SK-N-SH (cell line): Measurements from ENCODE around the gene PYGO1.

ENCODE experiments used
- CHD2 ChIP-seq: fragments of 150-350 bp; IDR thresholded peaks from 2 replicates; pipeline ENCODE4 v1.6.1; 2018; ENCODE audit warnings: low read length; ENCODE audit not compliant: partially characterized antibody
- EZH2phosphoT487 ChIP-seq: fragments of 200-600 bp; sonication (generic); IDR thresholded peaks from 2 replicates; pipeline ENCODE4 v1.6.1; 2017; ENCODE audit warnings: low read depth, mixed run types, mild to moderate bottlenecking, antibody characterized with exemption, moderate library complexity, borderline replicate concordance
- FOXM1 ChIP-seq: IDR thresholded peaks from 2 replicates; pipeline ENCODE4 v1.4.0; 2012; ENCODE audit warnings: low read depth, mild to moderate bottlenecking
- GABPA ChIP-seq: IDR thresholded peaks from 2 replicates; pipeline ENCODE4 v1.4.0; 2012; ENCODE audit warnings: low read depth, mild to moderate bottlenecking
- MXI1 ChIP-seq: IDR thresholded peaks from 2 replicates; pipeline ENCODE4 v1.6.1; 2012; ENCODE audit warnings: mild to moderate bottlenecking, low read depth, low read length, improper control_type of control experiment
- POLR2AphosphoS5 ChIP-seq: IDR thresholded peaks from 2 replicates; pipeline ENCODE4 v1.6.1; 2012; ENCODE audit warnings: low read depth, low read length
- RAD21 ChIP-seq: IDR thresholded peaks from 2 replicates; pipeline ENCODE4 v1.6.1; 2012; ENCODE audit warnings: mild to moderate bottlenecking, low read length
- REST ChIP-seq: IDR thresholded peaks from 2 replicates; pipeline ENCODE4 v1.6.1; 2012; ENCODE audit warnings: mild to moderate bottlenecking, low read depth, low read length, moderate library complexity
- RFX5 ChIP-seq: IDR thresholded peaks from 2 replicates; pipeline ENCODE4 v1.6.1; 2012; ENCODE audit warnings: mild to moderate bottlenecking, improper control_type of control experiment, low read length
- TF ChIP-seq, protein P1 (sequence below): fragments of 200-600 bp; sonication (generic); IDR thresholded peaks from 2 replicates; pipeline ENCODE4 v1.6.1; 2017; ENCODE audit warnings: antibody characterized with exemption, mild to moderate bottlenecking, moderate library complexity
- TF ChIP-seq, protein P2 (sequence below): IDR thresholded peaks from 2 replicates; pipeline ENCODE4 v1.4.0; 2012; ENCODE audit warnings: low read depth

DNA sequence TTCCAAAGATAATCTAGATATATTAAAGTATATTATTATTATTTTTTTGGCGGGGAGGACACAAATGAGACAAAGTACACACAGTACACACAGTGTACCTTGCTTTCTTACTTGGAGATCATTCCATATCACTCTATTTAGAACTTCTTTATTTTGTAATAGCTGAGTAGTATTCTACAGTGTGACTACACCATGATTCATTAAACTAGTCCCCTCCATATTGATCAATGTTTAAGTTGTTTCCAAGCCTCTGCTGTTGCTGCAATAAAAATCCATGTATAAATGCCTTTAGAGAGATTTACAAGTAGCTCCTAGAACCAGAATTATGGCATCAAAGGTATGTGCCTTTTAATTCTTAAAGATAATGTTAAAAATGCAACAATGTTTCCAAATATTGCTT is 38.8 kb downstream of the PYGO1 start:
- TF ChIP-seq, protein P1, sequence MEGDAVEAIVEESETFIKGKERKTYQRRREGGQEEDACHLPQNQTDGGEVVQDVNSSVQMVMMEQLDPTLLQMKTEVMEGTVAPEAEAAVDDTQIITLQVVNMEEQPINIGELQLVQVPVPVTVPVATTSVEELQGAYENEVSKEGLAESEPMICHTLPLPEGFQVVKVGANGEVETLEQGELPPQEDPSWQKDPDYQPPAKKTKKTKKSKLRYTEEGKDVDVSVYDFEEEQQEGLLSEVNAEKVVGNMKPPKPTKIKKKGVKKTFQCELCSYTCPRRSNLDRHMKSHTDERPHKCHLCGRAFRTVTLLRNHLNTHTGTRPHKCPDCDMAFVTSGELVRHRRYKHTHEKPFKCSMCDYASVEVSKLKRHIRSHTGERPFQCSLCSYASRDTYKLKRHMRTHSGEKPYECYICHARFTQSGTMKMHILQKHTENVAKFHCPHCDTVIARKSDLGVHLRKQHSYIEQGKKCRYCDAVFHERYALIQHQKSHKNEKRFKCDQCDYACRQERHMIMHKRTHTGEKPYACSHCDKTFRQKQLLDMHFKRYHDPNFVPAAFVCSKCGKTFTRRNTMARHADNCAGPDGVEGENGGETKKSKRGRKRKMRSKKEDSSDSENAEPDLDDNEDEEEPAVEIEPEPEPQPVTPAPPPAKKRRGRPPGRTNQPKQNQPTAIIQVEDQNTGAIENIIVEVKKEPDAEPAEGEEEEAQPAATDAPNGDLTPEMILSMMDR: no peak
- TF ChIP-seq, protein P2, sequence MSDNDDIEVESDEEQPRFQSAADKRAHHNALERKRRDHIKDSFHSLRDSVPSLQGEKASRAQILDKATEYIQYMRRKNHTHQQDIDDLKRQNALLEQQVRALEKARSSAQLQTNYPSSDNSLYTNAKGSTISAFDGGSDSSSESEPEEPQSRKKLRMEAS: no peak
- TF ChIP-seq CHD2 (no peak), FOXM1 (no peak), EZH2phosphoT487 (no peak), RAD21 (no peak), GABPA (no peak), POLR2AphosphoS5 (no peak), REST (no peak), RFX5 (no peak), MXI1 (no peak)
